Measurements from ENCODE around the gene TNFRSF13B. TPM values are rescaled to one million over a fixed set of nuclear protein-coding genes. Genes with fewer than 3 reads are reported as not detected.

The TNFRSF13B gene
- total RNA-seq, 1 donor from 2014 or later = not detected

GRCh38 chr17:16934133-16934795 lies 37.7 kb downstream of the TNFRSF13B start:
- DNase-seq (no peak), ATAC-seq (ENCODE audit: poor library complexity) (no peak)
- intact Hi-C loops (cut with DNase I) = no loop called here

GRCh38 chr17:16933317-16934132 lies 38.4 kb downstream of the TNFRSF13B start:
- ATAC-seq (ENCODE audit: poor library complexity) = no peak
- DNase-seq = no peak
- intact Hi-C loops (cut with DNase I) = no loop called here

DNA sequence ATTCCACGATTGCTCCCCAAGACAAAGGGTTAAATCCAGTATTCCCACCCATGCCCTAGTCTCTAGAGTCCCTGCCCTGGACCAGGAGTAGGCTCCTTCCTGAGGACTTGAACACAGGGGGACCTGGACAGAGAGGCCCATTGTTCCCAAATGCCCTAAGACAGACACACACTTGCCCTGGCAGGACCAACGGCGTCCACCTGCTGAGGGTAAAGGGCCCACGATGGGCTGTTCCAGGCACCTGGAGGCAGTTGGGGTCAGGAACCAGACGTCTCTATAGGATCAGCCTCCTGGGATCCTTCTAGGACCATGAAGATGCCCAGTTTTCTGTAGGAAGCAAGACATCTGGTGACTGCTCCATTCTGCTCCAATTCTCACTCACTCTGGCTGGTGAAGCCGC lies 39.3 kb downstream of the TNFRSF13B start:
- intact Hi-C loops (cut with DNase I) = no loop called here
- ATAC-seq (ENCODE audit: poor library complexity) (no peak), DNase-seq (no peak)

DNA sequence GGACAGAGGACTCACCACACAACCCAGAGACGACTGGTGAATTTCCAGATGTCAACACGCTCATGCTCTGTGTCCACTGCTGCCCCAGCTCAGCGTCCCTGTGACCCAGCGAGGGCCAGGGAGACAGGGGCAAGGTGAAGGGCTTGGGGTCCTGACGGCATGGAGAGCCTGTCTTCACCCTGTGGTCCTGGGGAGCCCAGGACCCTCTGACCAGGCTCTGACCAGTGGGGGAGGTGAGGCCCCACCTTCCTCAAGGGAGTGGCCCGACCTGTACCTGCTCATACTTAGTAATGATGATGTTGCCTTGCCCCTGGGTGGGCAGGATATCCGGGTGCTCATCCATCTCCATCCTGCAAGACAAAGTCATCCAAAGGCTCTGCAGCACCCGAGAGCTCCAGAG lies 39.8 kb downstream of the TNFRSF13B start:
- no peak for ATAC-seq (ENCODE audit: poor library complexity)
- intact Hi-C loops (cut with DNase I) = no loop called here

GRCh38 chr17:16931318-16932060 lies 40.4 kb downstream of the TNFRSF13B start:
- ATAC-seq (ENCODE audit: poor library complexity) = no peak
- intact Hi-C loops (cut with DNase I) = no loop called here
- DNase-seq = no peak

More for the DNA sequence above, 39.8 kb downstream of the TNFRSF13B start:
- no peak for DNase-seq

DNA sequence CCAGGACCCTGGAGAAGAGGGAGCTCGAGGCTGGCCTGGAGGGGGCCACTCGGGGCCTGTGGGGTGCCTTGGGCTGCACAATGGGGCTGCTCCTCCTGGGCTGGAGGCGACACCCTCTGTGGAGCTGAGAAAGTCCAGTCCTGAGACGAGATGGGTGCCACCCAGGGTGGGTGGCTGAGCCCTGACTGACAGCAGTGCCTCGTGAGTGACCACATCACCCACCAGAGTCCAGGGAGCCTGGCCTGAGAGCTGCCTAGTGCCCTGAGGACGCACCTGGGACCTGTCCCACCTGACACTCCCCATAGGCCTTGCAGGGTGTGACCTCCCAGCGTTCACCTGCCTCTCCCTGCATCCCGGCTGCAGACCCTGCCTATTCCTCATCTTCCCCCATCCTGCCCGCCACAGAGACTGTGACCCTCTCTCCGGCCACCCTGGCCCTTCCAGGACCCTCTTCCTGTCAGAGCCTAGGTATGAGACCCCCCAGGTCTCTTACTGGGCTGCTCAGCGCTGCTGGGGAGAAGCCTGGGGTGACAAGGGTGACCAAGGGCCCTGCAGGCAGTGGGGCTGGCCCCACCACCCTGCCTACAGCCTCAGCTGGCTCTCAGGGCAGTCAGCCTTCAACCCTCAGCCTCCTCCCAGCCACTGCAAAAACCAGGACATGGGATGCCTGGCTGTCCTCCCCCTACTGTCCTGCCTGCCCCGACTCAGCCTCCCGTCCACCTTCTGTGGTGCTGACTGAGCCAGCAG lies 41.2 kb downstream of the TNFRSF13B start:
- intact Hi-C loops (cut with DNase I) = no loop called here
- DNase-seq (no peak), ATAC-seq (ENCODE audit: poor library complexity) (no peak)

- intact Hi-C loops (cut with DNase I) = no loop called here
- no peak for ATAC-seq (ENCODE audit: poor library complexity)
- DNase-seq = no peak
Measured at GRCh38 chr17:16929757-16930520, 42.0 kb downstream of the TNFRSF13B start.

DNA sequence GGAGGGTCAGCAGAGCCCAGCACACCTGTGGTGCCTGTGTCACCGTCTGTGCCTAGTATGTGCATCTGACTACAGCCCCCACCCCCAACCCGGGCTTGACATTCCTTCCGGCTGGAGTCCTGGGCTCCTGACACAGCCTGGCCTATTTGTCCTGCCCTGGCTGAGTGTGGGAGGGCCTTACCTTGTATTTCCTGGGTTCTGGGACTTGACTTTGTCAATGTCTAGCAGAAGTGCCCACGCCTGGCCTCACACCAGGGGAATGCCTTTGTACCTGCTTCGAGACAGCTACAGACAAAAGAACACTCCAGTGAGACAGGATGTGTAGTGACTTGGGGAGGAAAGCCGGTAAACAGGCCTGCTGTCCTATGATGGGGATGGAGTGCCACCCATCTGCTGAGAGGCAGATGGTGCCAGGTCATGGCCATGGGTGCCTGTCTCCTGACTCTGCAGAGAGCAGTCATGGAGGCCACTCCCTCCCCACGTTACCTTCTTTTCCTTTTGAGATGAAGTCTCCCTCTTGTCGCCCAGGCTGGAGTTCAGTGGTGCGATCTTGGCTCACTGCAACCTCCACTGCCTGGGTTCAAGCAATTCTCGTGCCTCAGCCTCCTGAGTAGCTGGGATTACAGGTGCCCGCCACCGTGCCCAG lies 42.8 kb downstream of the TNFRSF13B start:
- ATAC-seq (ENCODE audit: poor library complexity) (no peak), DNase-seq (no peak)
- intact Hi-C loops (cut with DNase I) = no loop called here

GRCh38 chr17:16928406-16929034 lies 43.4 kb downstream of the TNFRSF13B start:
- ATAC-seq (ENCODE audit: poor library complexity) (peak; percentile 46), DNase-seq (no peak)
- intact Hi-C loops (cut with DNase I) = no loop called here

GRCh38 chr17:16927641-16928321 lies 44.1 kb downstream of the TNFRSF13B start:
- DNase-seq = no peak
- ATAC-seq (ENCODE audit: poor library complexity) = no peak
- intact Hi-C loops (cut with DNase I) = no loop called here

GRCh38 chr17:16926571-16927451 lies 45.1 kb downstream of the TNFRSF13B start:
- ATAC-seq (ENCODE audit: poor library complexity) = no peak
- DNase-seq = no peak
- intact Hi-C loops (cut with DNase I) = no loop called here

GRCh38 chr17:16926061-16926511 lies 45.8 kb downstream of the TNFRSF13B start:
- intact Hi-C loops (cut with DNase I) = no loop called here
- DNase-seq (no peak), ATAC-seq (ENCODE audit: poor library complexity) (no peak)

DNA sequence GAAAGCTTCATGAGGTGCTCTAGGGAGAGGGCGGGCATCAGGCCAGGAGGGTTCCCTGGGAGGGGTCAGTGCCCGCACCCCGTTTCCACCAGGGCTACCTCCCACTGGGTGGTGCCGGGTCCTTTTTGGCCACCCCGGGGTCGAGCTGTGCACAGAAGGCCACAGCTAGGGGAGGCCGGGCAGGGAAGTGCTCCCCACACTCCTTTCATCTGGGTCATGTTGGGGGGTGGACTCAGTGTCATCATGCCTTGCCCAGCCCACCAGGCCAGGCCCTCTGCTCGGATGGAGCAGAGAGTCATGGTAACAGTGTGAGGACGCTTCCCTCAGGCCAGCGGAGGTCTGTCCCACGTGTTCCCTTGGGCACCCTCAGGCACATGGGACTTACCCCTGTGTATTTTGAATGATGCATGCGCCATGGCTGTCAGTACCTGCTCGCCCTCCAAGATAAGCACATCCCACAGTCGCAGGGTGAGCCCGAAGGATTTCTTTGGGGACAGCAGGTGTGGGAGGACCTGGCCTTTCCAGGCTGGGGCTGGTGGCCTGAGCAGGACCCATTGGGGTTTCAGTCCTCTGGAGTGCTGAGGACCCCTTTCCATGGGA lies 46.4 kb downstream of the TNFRSF13B start:
- ATAC-seq (ENCODE audit: poor library complexity) = no peak
- intact Hi-C loops (cut with DNase I) = no loop called here
- no peak for DNase-seq

DNA sequence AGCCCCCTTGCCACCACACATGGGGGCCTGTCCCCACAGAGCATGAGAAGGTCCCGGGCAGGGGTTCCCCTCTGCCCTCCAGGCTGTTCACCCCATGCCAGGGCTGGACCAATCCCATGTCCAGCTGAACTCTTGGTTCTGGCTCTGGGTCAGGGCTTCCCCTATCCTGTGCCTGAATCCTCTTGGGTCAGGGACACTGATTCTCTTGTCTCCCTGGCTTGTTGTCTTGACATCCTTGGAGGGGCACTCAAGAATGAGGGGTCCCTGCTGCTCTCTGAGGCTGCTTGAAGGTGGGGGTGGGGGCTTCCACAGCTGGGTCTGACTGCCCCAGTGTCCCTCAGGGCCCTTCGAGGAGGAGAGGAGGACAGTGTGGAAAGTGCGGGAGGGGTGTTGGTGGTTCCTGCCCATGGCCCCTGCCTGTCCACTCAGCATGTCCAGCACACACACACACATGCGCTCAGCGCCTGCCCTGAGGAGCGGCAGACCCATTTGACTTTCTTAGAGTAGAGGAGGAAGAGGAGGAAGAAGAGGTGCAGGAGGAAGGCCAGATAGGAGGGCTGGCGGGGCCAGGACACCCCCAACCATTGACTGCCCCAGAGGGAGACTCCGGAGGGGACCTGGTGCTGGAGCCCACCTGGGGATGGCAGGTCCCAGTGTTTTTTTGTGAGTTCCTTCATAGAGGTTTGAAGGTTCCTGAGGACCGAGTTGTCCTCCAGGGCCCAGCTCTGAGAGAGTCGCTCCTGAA lies 47.0 kb downstream of the TNFRSF13B start:
- ATAC-seq (ENCODE audit: poor library complexity) = no peak
- intact Hi-C loops (cut with DNase I) = no loop called here
- no peak for DNase-seq
